Mesendoderm (in vitro differentiated cells): ENCODE results near the gene NIPAL4.

Source experiments
- DNase-seq: peaks from one replicate; pipeline ENCODE4 v3.0.0; 2013
- H2AK5ac ChIP-seq: 2 replicates; pipeline ENCODE4 v1.6.1; 2013; ENCODE audit warnings: low read length, inconsistent platforms
- H2BK120ac ChIP-seq: 2 replicates; pipeline ENCODE4 v1.6.1; 2013; ENCODE audit warnings: low read depth, mild to moderate bottlenecking, low read length, moderate library complexity, mixed read lengths
- H2BK15ac ChIP-seq: replicated peaks from 2 replicates; pipeline ENCODE4 v1.6.1; 2013; ENCODE audit warnings: low read depth, mild to moderate bottlenecking, moderate library complexity
- H2BK5ac ChIP-seq: 2 replicates; pipeline ENCODE4 v1.6.1; 2013; ENCODE audit warnings: low read length, inconsistent platforms
- H3K18ac ChIP-seq: 2 replicates; pipeline ENCODE4 v1.6.1; 2013; ENCODE audit warnings: mild to moderate bottlenecking, low read length, mixed read lengths
- H3K23ac ChIP-seq: one replicate; pipeline ENCODE4 v1.6.1; 2013; ENCODE audit warnings: low read length
- H3K27ac ChIP-seq: 2 replicates; pipeline ENCODE4 v1.5.1; 2013; ENCODE audit warnings: low read depth, mild to moderate bottlenecking, inconsistent platforms, low read length, moderate library complexity
- H3K27me3 ChIP-seq: 2 replicates; pipeline ENCODE4 v1.6.1; 2013; ENCODE audit warnings: low read length, control low read depth, mild to moderate bottlenecking, inconsistent platforms; ENCODE audit not compliant: insufficient read depth, poor library complexity
- H3K36me3 ChIP-seq: 2 replicates; pipeline ENCODE4 v1.6.1; 2013; ENCODE audit warnings: low read length, inconsistent platforms; ENCODE audit not compliant: control insufficient read depth, insufficient read depth
- H3K4ac ChIP-seq: one replicate; pipeline ENCODE4 v1.6.1; 2013; ENCODE audit warnings: low read depth, mild to moderate bottlenecking, low read length, moderate library complexity
- H3K4me1 ChIP-seq: 2 replicates; pipeline ENCODE4 v1.6.1; 2013; ENCODE audit warnings: low read depth, low read length, inconsistent platforms; ENCODE audit not compliant: control insufficient read depth
- H3K4me2 ChIP-seq: 2 replicates; pipeline ENCODE4 v1.6.1; 2013; ENCODE audit warnings: low read length
- H3K4me3 ChIP-seq: 2 replicates; pipeline ENCODE4 v1.5.1; 2013; ENCODE audit warnings: mild to moderate bottlenecking, low read length
- H3K56ac ChIP-seq: one replicate; pipeline ENCODE4 v1.6.1; 2013; ENCODE audit warnings: low read length
- H3K79me1 ChIP-seq: 2 replicates; pipeline ENCODE4 v1.6.1; 2013; ENCODE audit warnings: low read length, inconsistent platforms
- H3K79me2 ChIP-seq: 2 replicates; pipeline ENCODE4 v1.6.1; 2013; ENCODE audit warnings: mild to moderate bottlenecking, low read length; ENCODE audit not compliant: control insufficient read depth, insufficient read depth
- H3K9ac ChIP-seq: 2 replicates; pipeline ENCODE4 v1.6.1; 2013; ENCODE audit warnings: low read length, inconsistent platforms
- H4K5ac ChIP-seq: one replicate; pipeline ENCODE4 v1.6.1; 2013; ENCODE audit warnings: low read length
- H4K8ac ChIP-seq: one replicate; pipeline ENCODE4 v1.6.1; 2013; ENCODE audit warnings: low read depth, mild to moderate bottlenecking, control low read depth, low read length, moderate library complexity
- WGBS: extraction: QIAGEN DNeasy Blood & Tissue Kit; methylation state at CpG from one replicate; pipeline ENCODE4 v1.1.7; 2013; ENCODE audit warnings: low lambda C conversion rate, missing lambda C conversion rate; ENCODE audit not compliant: insufficient coverage; ENCODE audit errors: extremely low coverage; 5-methylcytosine and 5-hydroxymethylcytosine counted together

The NIPAL4 gene

GRCh38 chr5:157449011-157449723 is 10.8 kb upstream of the NIPAL4 start:
- no peak for DNase-seq
- no peak overlapping the region for H4K5ac ChIP-seq
- no peak overlapping the region for H3K4me3 ChIP-seq
- H4K8ac ChIP-seq, result no peak overlapping the region
- H3K27ac ChIP-seq, result no peak overlapping the region
- H3K9ac ChIP-seq, result no peak overlapping the region
- no peak overlapping the region for H2BK120ac ChIP-seq
- H3K36me3 ChIP-seq, result no peaks in the 10 kb centered on the region
- no peaks in the 10 kb centered on the region for H3K27me3 ChIP-seq
- H2BK15ac ChIP-seq, result no peak overlapping the region
- H2BK5ac ChIP-seq, result no peak overlapping the region
- H3K18ac ChIP-seq, result no peak overlapping the region
- H3K4me1 ChIP-seq, result no peaks in the 10 kb centered on the region
- no peak overlapping the region for H3K23ac ChIP-seq
- H3K79me2 ChIP-seq, result no peaks in the 10 kb centered on the region
- H3K79me1 ChIP-seq, result no peaks in the 10 kb centered on the region
- H3K56ac ChIP-seq, result no peak overlapping the region
- H3K4ac ChIP-seq, result no peak overlapping the region
- no peak overlapping the region for H2AK5ac ChIP-seq
- WGBS, result no CpG with 5 or more reads among the region's 6 CpGs
- H3K4me2 ChIP-seq, result no peak overlapping the region

GRCh38 chr5:157450024-157450423 is 10.0 kb upstream of the NIPAL4 start:
- no peak overlapping the region for H3K56ac ChIP-seq
- H2AK5ac ChIP-seq, result no peak overlapping the region
- H3K9ac ChIP-seq, result no peak overlapping the region
- H3K27me3 ChIP-seq, result no peaks in the 10 kb centered on the region
- no peak overlapping the region for H2BK5ac ChIP-seq
- no peaks in the 10 kb centered on the region for H3K4me1 ChIP-seq
- no peak overlapping the region for H3K4me2 ChIP-seq
- no peak overlapping the region for H2BK15ac ChIP-seq
- no peak overlapping the region for H3K18ac ChIP-seq
- no peaks in the 10 kb centered on the region for H3K79me1 ChIP-seq
- WGBS, result no CpG with 5 or more reads among the region's 3 CpGs
- H2BK120ac ChIP-seq, result no peak overlapping the region
- no peak overlapping the region for H3K4ac ChIP-seq
- H4K8ac ChIP-seq, result no peak overlapping the region
- no peak overlapping the region for H4K5ac ChIP-seq
- no peaks in the 10 kb centered on the region for H3K36me3 ChIP-seq
- H3K23ac ChIP-seq, result no peak overlapping the region
- no peak overlapping the region for H3K27ac ChIP-seq
- H3K4me3 ChIP-seq, result no peak overlapping the region
- DNase-seq, result no peak
- no peaks in the 10 kb centered on the region for H3K79me2 ChIP-seq

- no peak overlapping the region for H3K27ac ChIP-seq
- no peak overlapping the region for H2BK5ac ChIP-seq
- no peaks in the 10 kb centered on the region for H3K4me1 ChIP-seq
- H3K56ac ChIP-seq, result no peak overlapping the region
- H3K4me3 ChIP-seq, result no peak overlapping the region
- no peaks in the 10 kb centered on the region for H3K36me3 ChIP-seq
- H2BK120ac ChIP-seq, result no peak overlapping the region
- H3K79me1 ChIP-seq, result no peaks in the 10 kb centered on the region
- no peaks in the 10 kb centered on the region for H3K79me2 ChIP-seq
- no peak overlapping the region for H3K4me2 ChIP-seq
- DNase-seq, result peak; percentile 63
- H3K4ac ChIP-seq, result no peak overlapping the region
- H3K27me3 ChIP-seq, result no peaks in the 10 kb centered on the region
- H3K18ac ChIP-seq, result no peak overlapping the region
- WGBS, result no CpG with 5 or more reads among the region's 3 CpGs
- H3K23ac ChIP-seq, result no peak overlapping the region
- no peak overlapping the region for H4K8ac ChIP-seq
- H2AK5ac ChIP-seq, result no peak overlapping the region
- H2BK15ac ChIP-seq, result no peak overlapping the region
- H4K5ac ChIP-seq, result no peak overlapping the region
- H3K9ac ChIP-seq, result no peak overlapping the region
Observed at GRCh38 chr5:157451806-157452205, 8.2 kb upstream of the NIPAL4 start.

- no peak overlapping the region for H3K4ac ChIP-seq
- no CpG with 5 or more reads among the region's 7 CpGs for WGBS
- no peak overlapping the region for H2BK15ac ChIP-seq
- H4K5ac ChIP-seq, result no peak overlapping the region
- no peaks in the 10 kb centered on the region for H3K4me1 ChIP-seq
- H3K4me2 ChIP-seq, result no peak overlapping the region
- no peak overlapping the region for H3K23ac ChIP-seq
- no peak for DNase-seq
- no peaks in the 10 kb centered on the region for H3K36me3 ChIP-seq
- H4K8ac ChIP-seq, result no peak overlapping the region
- no peak overlapping the region for H2BK120ac ChIP-seq
- H3K27me3 ChIP-seq, result no peaks in the 10 kb centered on the region
- no peak overlapping the region for H3K4me3 ChIP-seq
- H3K56ac ChIP-seq, result no peak overlapping the region
- no peak overlapping the region for H3K27ac ChIP-seq
- H3K9ac ChIP-seq, result no peak overlapping the region
- no peak overlapping the region for H3K18ac ChIP-seq
- no peak overlapping the region for H2BK5ac ChIP-seq
- H3K79me1 ChIP-seq, result no peaks in the 10 kb centered on the region
- no peaks in the 10 kb centered on the region for H3K79me2 ChIP-seq
- H2AK5ac ChIP-seq, result no peak overlapping the region
Observed at GRCh38 chr5:157454273-157454672, 5.7 kb upstream of the NIPAL4 start.

DNA sequence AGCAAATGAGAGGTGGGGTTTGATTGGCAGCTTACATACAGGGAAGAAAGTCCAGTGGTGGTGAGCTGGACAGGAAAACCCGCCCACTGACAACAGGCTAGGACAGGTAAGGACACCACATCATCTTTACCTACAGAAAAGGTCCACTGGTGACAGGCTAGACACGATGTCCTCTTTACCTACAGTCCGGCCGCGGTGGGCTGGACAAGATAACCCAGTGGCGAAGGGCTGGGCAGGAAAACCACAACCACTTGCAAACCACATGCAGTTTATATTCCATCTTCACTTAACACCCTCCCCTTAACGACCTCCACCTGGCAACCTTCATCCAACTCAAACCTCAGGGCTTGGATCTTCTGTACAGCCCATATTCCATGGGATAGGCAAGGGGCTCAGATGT is 5.0 kb upstream of the NIPAL4 start:
- no CpG with 5 or more reads among the region's 7 CpGs for WGBS
- Histone ChIP-seq H3K56ac (no peak overlapping the region), H2BK120ac (no peak overlapping the region), H2AK5ac (no peak overlapping the region), H3K4me3 (no peak overlapping the region), H3K79me1 (no peaks in the 10 kb centered on the region), H3K4me2 (no peak overlapping the region), H3K23ac (no peak overlapping the region), H2BK15ac (no peak overlapping the region), H4K5ac (no peak overlapping the region), H3K27me3 (no peaks in the 10 kb centered on the region), H3K27ac (no peak overlapping the region), H3K4ac (no peak overlapping the region), H2BK5ac (no peak overlapping the region), H4K8ac (no peak overlapping the region), H3K36me3 (no peaks in the 10 kb centered on the region), H3K18ac (no peak overlapping the region), H3K4me1 (no peaks in the 10 kb centered on the region), H3K79me2 (no peaks in the 10 kb centered on the region), H3K9ac (no peak overlapping the region)
- DNase-seq, result no peak

- Histone ChIP-seq H3K9ac (no peak overlapping the region), H3K23ac (no peak overlapping the region)
- no CpG with 5 or more reads among the region's 5 CpGs for WGBS
Observed at GRCh38 chr5:157456301-157456700, 3.7 kb upstream of the NIPAL4 start.

More at GRCh38 chr5:157456301-157456700, 3.7 kb upstream of the NIPAL4 start:
- H4K8ac ChIP-seq, result no peak overlapping the region
- no peaks in the 10 kb centered on the region for H3K79me1 ChIP-seq
- H3K4me3 ChIP-seq, result no peak overlapping the region
- H3K4ac ChIP-seq, result no peak overlapping the region
- H2AK5ac ChIP-seq, result no peak overlapping the region
- no peaks in the 10 kb centered on the region for H3K79me2 ChIP-seq
- no peak overlapping the region for H2BK5ac ChIP-seq
- H2BK15ac ChIP-seq, result no peak overlapping the region
- H3K56ac ChIP-seq, result no peak overlapping the region
- H3K36me3 ChIP-seq, result no peaks in the 10 kb centered on the region
- H3K4me1 ChIP-seq, result no peaks in the 10 kb centered on the region
- peaks cover 2% of the 10 kb centered on the region for H3K27me3 ChIP-seq
- no peak overlapping the region for H3K4me2 ChIP-seq
- no peak overlapping the region for H2BK120ac ChIP-seq
- H3K27ac ChIP-seq, result no peak overlapping the region
- DNase-seq, result no peak
- H3K18ac ChIP-seq, result no peak overlapping the region
- no peak overlapping the region for H4K5ac ChIP-seq
